Measurements from ENCODE around the gene ATP6V1G2.
"Not testable (repeated sequence)": the region's sequence is repeated elsewhere in the genome, so short reads cannot be mapped to it uniquely, and the experiment has no call there.

The ATP6V1G2 gene

DNA sequence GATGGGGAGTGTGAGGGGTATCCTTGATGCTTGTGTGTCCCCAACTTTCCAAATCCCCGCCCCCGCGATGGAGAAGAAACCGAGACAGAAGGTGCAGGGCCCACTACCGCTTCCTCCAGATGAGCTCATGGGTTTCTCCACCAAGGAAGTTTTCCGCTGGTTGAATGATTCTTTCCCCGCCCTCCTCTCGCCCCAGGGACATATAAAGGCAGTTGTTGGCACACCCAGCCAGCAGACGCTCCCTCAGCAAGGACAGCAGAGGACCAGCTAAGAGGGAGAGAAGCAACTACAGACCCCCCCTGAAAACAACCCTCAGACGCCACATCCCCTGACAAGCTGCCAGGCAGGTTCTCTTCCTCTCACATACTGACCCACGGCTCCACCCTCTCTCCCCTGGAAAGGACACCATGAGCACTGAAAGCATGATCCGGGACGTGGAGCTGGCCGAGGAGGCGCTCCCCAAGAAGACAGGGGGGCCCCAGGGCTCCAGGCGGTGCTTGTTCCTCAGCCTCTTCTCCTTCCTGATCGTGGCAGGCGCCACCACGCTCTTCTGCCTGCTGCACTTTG is 29.0 kb upstream of the ATP6V1G2 start, which contains the start of gene TNF:
TNF (plus strand) TSS at position 231 of the 567 bp plus-strand sequence; CDS start at position 408, 177 bp downstream.
- no peak for DNase-seq

DNA sequence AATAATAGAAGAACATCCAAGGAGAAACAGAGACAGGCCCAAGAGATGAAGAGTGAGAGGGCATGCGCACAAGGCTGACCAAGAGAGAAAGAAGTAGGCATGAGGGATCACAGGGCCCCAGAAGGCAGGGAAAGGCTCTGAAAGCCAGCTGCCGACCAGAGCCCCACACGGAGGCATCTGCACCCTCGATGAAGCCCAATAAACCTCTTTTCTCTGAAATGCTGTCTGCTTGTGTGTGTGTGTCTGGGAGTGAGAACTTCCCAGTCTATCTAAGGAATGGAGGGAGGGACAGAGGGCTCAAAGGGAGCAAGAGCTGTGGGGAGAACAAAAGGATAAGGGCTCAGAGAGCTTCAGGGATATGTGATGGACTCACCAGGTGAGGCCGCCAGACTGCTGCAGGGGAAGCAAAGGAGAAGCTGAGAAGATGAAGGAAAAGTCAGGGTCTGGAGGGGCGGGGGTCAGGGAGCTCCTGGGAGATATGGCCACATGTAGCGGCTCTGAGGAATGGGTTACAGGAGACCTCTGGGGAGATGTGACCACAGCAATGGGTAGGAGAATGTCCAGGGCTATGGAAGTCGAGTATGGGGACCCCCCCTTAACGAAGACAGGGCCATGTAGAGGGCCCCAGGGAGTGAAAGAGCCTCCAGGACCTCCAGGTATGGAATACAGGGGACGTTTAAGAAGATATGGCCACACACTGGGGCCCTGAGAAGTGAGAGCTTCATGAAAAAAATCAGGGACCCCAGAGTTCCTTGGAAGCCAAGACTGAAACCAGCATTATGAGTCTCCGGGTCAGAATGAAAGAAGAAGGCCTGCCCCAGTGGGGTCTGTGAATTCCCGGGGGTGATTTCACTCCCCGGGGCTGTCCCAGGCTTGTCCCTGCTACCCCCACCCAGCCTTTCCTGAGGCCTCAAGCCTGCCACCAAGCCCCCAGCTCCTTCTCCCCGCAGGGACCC is 28.0 kb upstream of the ATP6V1G2 start:
- no peak for DNase-seq

DNA sequence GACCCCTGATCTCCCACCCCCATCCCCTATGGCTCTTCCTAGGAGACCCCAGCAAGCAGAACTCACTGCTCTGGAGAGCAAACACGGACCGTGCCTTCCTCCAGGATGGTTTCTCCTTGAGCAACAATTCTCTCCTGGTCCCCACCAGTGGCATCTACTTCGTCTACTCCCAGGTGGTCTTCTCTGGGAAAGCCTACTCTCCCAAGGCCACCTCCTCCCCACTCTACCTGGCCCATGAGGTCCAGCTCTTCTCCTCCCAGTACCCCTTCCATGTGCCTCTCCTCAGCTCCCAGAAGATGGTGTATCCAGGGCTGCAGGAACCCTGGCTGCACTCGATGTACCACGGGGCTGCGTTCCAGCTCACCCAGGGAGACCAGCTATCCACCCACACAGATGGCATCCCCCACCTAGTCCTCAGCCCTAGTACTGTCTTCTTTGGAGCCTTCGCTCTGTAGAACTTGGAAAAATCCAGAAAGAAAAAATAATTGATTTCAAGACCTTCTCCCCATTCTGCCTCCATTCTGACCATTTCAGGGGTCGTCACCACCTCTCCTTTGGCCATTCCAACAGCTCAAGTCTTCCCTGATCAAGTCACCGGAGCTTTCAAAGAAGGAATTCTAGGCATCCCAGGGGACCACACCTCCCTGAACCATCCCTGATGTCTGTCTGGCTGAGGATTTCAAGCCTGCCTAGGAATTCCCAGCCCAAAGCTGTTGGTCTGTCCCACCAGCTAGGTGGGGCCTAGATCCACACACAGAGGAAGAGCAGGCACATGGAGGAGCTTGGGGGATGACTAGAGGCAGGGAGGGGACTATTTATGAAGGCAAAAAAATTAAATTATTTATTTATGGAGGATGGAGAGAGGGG is 27.1 kb upstream of the ATP6V1G2 start:
- no peak for DNase-seq

- DNase-seq: no peak
Observed at GRCh38 chr6:31572041-31572911, 25.9 kb upstream of the ATP6V1G2 start, which contains the start of gene LTA. Gene LTA, plus strand, starts transcription at chr6:31572289. Its CDS starts 454 bp downstream, at chr6:31572743.

DNA sequence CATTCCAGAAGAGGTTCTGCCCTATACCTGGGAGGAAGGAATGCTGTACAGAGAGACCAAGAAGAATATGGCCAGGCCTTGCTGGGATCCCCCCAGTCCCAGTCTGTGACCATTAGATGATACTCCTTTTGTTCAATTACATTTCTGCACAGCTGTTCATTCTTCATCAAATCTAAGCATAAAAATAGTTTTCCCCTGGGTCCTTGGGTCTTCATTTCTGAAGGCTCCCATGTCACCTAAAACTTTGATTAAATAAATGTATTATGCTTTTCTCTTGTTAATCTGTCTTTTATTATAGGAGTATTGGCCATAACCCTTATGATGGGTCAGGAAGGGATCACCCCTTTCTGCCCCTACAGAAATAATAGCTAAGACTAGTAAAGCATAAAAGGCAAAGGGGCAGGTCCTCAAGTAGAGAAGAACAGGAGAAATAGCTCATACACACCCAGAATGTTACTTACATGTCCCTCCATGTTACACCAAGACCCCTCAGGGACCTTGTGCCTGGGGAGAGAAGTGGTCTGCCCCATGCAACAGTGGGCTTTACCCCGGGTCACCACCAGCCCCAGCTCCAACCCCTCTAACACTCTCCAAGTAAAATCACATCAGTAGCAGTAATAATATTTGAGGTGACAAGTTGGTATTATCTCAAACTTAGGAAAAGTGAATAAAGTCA is 23.6 kb upstream of the ATP6V1G2 start:
- DNase-seq: no peak

DNA sequence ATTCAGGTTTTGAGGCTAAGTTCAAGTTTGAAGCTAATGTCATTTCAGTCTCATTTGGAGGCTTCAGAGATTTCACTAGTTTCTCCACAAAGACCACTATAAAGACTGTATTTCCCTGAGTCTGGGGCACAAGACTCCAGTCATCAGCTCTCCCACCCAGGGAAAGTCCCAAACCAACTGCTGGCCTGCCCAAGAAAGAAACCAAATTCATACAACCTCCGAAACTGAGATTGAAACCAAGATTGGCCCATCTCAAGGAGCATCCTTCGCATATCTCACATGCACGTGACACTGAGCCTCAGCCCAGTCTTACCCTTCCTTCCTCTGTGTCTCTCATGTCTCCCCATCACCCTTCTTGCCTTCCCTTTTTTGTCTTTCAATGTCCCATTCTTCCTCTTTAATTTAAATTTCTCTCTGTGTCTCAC is 22.1 kb upstream of the ATP6V1G2 start:
- no peak for DNase-seq

- DNase-seq: no peak
Observed at GRCh38 chr6:31567531-31568370, 21.3 kb upstream of the ATP6V1G2 start.

- no peak for DNase-seq
Observed at GRCh38 chr6:31560697-31561058, 14.3 kb upstream of the ATP6V1G2 start.

GRCh38 chr6:31559958-31560696 is 13.7 kb upstream of the ATP6V1G2 start:
- DNase-seq: no peak

DNA sequence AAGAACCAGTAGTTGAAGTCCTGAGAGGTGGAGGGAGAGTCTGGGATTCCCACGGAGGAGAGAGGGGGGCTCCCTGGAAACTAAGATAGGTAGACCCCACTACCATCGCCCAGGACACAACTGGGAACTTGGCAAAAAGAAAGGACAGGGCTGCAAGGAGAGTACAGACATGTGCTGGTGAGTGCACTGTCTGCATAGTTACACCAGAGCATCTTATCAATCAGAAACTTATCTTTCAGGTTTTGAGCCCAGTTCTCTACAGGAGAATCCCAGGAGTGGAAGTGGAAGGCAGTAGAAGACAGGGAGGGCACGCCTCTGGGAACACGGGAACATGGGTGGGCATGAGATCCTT is 13.2 kb upstream of the ATP6V1G2 start:
- no peak for DNase-seq

DNA sequence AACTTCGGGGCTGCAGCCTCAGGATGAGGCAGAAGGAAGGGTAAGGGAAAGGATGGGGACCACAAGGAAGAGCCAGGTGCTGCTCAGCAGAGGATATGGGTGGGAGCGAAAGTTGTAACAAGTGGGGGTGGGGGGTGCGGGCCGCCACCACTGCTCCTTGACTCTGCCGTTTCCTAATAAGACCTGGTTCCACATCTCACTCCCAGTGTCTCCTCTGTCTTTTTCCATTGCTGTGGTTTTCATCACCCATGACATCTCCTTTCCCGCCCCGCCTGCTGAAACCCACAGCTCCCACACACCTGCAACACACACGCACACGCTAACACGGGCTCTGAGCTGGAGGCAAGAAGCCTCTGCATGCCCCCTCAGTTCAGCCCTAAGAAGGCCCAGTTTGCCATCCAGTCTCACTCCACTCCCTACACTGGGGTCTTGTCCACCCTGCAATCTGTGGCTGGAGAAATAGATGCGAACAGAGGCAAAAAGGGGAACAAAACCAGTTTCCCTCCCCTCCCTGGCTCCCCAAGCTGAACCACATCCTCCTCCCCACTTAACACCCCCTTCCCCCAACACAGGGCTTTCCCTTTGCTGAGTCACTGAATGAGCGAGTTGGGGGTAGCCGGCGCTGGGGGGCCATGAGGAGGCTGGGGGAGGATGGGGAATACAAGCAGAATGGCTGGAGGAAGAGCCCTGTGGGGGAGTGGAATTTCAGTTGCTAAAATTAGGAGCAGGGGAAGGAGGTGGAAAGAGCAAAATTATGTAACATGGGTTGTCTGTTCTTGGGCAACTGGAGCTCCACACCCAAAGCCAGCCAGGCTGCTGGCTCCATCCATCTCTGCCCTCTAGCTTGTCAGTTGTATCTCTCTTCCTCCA is 12.5 kb upstream of the ATP6V1G2 start:
- no peak for DNase-seq

GRCh38 chr6:31558318-31558625 is 11.9 kb upstream of the ATP6V1G2 start:
- no peak for DNase-seq

GRCh38 chr6:31557443-31558317 is 11.3 kb upstream of the ATP6V1G2 start:
- no peak for DNase-seq

DNA sequence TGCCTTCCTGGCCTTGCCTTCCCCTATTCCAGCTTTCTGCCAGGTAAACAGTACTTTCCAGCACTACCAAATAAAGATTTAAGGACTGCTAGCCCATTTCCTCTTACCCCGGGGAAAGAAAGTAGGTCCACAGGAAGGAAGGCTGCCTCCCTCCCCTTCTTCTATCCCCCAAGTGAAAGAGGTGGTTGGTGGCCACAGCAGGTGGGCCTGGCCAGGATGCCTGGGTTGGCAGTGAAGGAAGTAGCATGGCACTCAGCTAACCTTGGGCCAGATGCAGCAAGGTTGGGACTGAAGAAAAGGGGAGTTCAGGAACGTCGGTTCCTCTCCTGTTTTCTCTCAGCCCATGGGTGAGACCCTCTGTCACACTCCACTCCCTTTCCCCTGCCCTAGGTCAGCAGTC is 9.9 kb upstream of the ATP6V1G2 start:
- DNase-seq: no peak

DNA sequence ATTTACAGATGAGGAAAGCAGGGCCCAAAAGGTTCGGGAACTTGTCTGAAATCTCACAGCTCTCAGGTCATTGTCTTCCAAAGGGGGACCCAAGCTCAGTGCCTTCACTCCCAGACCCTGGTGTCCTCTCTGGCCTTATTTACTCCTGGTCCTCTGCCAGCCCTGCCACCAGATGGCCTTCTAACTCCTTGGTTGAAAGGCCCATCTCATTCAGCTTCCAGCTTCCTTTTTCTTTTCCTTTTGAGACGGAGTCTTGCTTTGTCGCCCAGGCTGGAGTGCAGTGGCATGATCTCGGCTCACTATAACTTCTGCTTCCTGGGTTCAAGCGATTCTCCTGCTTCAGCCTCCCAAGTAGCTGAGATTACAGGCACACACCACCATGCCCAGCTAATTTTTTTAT is 5.0 kb upstream of the ATP6V1G2 start:
- DNase-seq: not testable (repeated sequence)

GRCh38 chr6:31548544-31548873 is 2.1 kb upstream of the ATP6V1G2 start:
- no peak for DNase-seq

- no peak for DNase-seq
Observed at GRCh38 chr6:31547727-31548543, 1.5 kb upstream of the ATP6V1G2 start.
